HG03196 (cell line): ENCODE measurements around the gene SLITRK3.
"Not testable (repeated sequence)": the region's sequence is repeated elsewhere in the genome, so short reads cannot be mapped to it uniquely, and the experiment has no call there.

ENCODE experiments used
- ATAC-seq: cut with Tn5 transposase; IDR thresholded peaks from one replicate; pipeline ENCODE4 v1.9.1; 2021; ENCODE audit not compliant: unreplicated experiment

Gene SLITRK3

DNA sequence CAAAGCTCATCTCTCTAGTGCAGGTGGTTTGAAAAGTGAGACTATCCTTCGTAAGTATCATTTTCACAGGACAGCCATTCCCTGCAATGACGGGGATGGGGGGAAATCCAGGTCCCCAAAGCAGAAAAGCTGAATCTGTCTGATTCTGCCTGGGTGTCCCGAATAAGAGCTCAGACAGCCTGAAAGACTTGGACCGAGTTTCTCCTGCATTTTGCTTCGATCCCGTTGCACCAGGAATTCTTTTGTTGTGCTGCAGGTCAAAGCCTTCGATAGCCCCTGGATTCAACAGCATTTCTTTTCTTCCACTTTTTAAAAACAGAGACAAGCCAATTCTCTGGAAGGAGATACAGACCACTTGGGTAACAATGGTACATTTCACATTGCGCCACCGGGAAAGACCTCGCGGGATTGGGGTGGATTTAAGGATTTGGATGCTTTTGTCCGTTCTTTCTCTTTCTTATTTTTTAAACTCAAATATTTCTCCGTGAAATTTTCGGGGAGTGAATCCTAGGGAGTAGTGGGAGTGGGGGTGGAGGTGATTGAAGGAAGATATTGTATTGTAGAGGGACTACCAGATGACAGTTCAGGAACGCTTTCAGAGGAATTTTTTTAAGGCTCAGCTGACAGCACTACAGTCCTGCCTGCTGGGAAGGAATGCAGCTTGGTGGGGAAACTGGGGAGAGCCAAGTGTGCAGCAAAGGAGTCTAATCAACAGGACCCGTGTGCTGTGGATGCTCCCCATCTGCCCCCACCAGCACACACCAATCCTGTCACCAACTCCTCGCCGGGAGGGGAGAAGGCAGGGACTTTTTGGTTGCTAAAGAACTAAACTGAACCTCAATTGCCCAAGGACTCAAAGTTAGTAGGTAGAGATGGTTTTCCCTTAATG is 2.6 kb downstream of the SLITRK3 start:
- no peak for ATAC-seq

GRCh38 chr3:165192610-165193192 is 3.5 kb downstream of the SLITRK3 start:
- ATAC-seq, result no peak

DNA sequence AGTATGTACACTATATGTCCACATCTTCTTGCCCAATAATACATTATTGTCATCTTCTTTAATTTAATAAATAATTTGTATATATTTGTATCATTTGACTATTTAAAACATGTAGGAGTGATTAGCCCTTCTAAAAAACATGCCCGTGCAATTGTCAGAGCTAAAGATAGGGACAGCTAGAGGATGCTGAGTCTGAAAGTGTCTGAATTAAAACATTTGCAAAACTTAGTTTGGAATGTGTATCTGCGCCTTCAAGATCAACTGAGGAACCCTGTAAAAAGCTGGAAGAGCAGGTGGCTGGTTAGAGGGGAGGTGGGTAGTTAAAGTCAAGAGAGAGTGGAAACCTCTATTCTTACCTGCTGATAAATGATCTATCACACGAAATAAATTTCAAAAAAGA is 4.7 kb downstream of the SLITRK3 start:
- no peak for ATAC-seq

- no peak for ATAC-seq
These were observed 7.7 kb downstream of the SLITRK3 start for GRCh38 chr3:165188452-165188851.

DNA sequence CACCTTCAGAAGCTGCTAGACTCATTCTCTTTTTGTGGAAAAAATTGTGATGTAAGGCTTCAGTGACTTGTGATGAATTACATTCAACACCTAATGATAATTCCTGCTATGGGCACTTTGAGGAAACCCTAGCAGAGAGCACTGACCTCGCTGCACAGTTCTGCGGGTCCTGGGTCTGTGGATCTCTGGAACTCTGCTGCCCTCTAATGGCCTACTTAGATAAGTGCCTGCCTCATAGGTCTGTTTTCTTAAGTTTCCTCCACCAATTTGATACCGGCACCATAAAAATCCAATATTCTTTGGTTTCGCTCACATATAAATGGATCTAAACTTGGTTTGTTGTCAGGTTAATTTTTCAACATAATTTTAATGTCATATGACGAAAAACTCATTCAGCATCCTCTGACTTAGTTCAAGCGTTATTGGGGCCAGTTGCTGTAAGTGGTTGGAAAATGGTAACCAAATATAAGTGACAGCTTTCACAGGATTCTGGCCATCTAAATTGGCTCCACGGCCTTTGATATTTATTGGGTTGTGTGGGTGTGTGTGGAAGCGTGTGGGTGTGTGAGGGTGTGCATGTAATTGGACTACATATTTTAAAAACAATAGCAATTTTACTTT is 10.4 kb downstream of the SLITRK3 start:
- ATAC-seq, result peak; percentile 98

DNA sequence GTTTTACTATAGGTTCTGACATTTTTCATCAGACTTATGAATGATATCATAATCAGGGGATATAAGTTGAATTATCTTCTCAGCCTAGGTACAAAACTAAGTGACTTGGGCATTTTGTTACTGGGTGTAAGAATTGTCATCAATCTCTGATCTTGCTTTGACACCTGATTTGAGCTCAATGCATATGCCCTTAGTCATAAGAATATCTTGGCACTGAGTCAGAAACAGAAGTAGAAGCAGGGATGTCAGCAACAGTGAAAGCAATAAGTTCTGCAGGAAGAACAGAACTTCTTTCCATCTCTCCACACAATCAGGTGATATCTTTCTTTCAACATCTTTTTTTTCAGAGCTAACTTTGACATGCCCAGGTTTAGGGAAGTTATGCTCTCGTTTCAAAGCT is 14.6 kb downstream of the SLITRK3 start:
- no peak for ATAC-seq

DNA sequence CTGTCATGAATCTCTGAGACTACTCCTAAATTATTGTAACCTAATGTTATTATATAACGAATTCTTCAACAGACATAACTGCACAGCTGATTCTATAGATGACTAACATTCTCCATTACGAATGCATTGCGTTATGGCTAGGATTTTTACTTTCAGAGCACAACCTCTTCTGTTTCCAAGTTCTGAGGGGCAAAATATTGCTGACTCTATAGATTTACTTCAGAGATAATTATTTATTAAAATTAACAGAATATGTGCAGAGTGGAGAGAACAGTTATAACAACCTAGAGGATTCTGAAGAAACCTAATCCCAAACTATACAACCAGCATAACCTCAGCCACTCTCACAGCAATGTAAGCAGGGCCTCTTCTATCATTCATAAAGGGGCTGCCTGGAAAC is 25.9 kb downstream of the SLITRK3 start:
- no peak for ATAC-seq

GRCh38 chr3:165169368-165169767 is 26.8 kb downstream of the SLITRK3 start:
- no peak for ATAC-seq

GRCh38 chr3:165162883-165163282 is 33.3 kb downstream of the SLITRK3 start:
- ATAC-seq, result no peak

DNA sequence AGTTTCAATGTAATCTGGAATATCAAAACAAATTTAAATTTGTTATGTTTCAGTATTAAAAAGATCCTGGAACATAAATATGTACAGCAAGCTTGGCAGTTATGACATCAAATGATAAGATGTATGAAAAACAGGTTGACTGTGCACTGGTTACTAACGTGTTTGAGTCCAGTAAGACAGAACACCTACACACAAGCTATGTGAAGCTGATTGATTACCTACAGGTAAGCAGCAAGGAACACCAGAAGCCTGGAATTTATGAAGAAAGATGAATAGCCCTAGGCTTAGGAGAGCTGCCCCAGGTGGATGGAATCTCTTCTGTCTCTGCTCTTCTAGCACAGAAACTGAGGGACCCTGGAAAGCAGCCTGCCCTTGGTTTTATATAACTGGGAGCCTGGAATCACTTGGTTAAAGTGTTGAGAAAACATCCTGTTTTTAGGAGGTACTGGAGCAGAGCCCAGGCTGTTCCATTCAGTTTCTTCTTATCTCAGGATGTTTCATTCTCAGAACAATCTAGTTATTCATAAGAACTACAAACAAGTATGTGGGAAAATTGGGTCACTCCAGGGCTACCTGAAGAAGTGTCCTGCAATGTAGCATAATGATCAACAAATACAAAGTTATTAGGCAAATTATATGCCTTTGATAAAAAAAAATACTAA is 36.3 kb downstream of the SLITRK3 start:
- no peak for ATAC-seq

- ATAC-seq, result no peak
These were observed 38.2 kb downstream of the SLITRK3 start for GRCh38 chr3:165158011-165158410.

DNA sequence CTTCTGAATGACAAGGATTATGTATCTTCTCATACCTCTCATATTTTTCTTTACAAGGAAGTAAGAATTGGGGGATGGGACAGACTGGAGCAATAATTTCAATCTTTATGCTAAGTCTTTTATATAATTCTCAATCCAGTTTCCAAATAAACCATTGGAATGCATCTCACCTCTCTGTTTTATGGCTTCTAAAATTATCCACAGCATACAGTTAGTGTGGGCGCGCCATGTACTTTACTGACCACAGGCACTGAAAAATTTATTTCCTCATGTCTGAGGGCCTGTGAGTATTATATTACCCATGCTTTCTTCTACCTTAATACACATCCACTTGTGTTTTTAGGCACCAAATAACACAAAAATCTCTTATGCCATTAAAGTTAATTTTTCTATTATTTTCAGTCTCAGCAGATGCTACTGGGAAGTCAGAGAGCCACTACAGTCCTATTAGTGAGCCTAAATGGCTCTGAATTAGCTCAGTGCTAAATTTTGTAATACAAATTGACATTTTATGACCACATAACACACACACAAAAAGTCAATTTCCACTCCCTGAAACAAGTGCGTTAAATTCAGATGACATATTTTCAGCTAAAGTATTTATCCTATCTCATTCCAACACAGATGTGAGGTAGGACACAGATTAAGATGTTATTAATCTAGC is 39.3 kb downstream of the SLITRK3 start:
- ATAC-seq, result no peak

DNA sequence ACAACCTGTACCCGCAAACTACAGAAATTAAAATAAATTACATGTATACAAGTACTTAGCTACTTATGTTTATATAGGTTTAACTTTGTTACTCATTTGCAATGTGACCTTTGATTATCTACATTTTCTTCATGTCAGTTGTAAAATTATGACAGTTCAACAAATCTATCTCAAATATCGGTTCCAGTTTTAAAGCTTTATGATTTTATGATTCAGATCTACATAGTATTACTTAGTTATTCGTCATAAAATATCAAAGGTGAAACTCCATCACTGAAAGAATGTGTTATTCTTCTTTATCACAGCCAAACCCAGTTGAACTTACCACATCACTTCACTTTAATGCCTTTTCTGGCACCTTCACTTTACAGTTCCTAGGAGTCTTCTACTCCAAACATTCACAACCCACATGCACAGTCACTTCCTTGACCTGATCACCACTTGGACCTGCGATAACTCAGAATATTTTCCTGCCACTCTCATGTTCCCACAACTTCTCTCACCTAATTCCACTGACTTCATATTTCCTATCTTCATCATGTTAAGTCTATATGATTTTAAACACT is 47.2 kb downstream of the SLITRK3 start:
- no peak for ATAC-seq

GRCh38 chr3:165144271-165144670 is 51.9 kb downstream of the SLITRK3 start:
- no peak for ATAC-seq

DNA sequence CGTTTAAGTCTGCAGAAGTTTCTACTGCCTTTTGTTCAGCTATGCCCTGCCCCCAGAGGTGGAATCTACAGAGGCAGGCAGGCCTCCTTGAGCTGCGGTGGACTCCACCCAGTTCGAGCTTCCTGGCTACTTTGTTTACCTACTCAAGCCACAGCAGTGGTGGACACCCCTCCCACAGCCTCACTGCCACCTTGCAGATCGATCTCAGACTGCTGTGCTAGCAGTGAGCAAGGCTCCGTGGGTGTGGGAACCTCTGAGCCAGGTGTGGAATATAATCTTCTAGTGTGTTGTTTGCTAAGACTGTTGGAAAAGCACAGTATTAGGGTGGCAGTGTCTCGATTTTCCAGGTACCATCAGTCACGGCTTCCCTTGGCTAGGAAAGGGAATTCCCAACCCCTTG is 56.3 kb downstream of the SLITRK3 start:
- ATAC-seq, result not testable (repeated sequence)
